HUES64 (cell line): Measurements from ENCODE around the gene CERKL.

Source experiments
- H3K27ac ChIP-seq: 2 replicates; pipeline ENCODE4 v1.7.0; 2013; ENCODE audit warnings: low read depth, low read length, inconsistent platforms
- H3K27me3 ChIP-seq: 2 replicates; pipeline ENCODE4 v1.6.1; 2013; ENCODE audit warnings: mild to moderate bottlenecking, low read length; ENCODE audit not compliant: insufficient read depth
- H3K36me3 ChIP-seq: 2 replicates; pipeline ENCODE4 v1.6.1; 2013; ENCODE audit warnings: mild to moderate bottlenecking, low read length; ENCODE audit not compliant: insufficient read depth
- H3K4me1 ChIP-seq: 2 replicates; pipeline ENCODE4 v1.6.1; 2013; ENCODE audit warnings: mild to moderate bottlenecking, low read length, moderate library complexity; ENCODE audit not compliant: insufficient read depth
- H3K4me3 ChIP-seq: 2 replicates; pipeline ENCODE4 v1.5.1; 2013; ENCODE audit warnings: mild to moderate bottlenecking, low read length, moderate library complexity
- H3K9ac ChIP-seq: 2 replicates; pipeline ENCODE4 v1.6.1; 2013; ENCODE audit warnings: mild to moderate bottlenecking, low read depth, low read length
- H3K9me3 ChIP-seq: 2 replicates; pipeline ENCODE4 v1.6.1; 2013; ENCODE audit warnings: low read depth, low read length; ENCODE audit not compliant: insufficient read depth
- WGBS: fragments of 150-250, 120-280 bp; methylation state at CpG from one replicate; pipeline ENCODE4 v1.1.7; 2013; ENCODE audit warnings: missing lambda C conversion rate; 5-methylcytosine and 5-hydroxymethylcytosine counted together

Gene CERKL

GRCh38 chr2:181648478-181649155 is 8.3 kb downstream of the CERKL start:
- Histone ChIP-seq H3K36me3 (no peaks in the 10 kb centered on the region), H3K9ac (no peak overlapping the region), H3K27me3 (peaks cover 34% of the 10 kb centered on the region), H3K4me1 (no peaks in the 10 kb centered on the region), H3K9me3 (no peaks in the 10 kb centered on the region), H3K4me3 (no peak overlapping the region), H3K27ac (no peak overlapping the region)
- WGBS = 100% methylated on average over 1 of the region's 2 CpGs

GRCh38 chr2:181646415-181646987 is 10.4 kb downstream of the CERKL start:
- 75% methylated on average over 1 of the region's 1 CpG for WGBS
- H3K27ac ChIP-seq = no peak overlapping the region
- no peaks in the 10 kb centered on the region for H3K9me3 ChIP-seq
- H3K27me3 ChIP-seq = peaks cover 15% of the 10 kb centered on the region
- H3K4me3 ChIP-seq = no peak overlapping the region
- H3K4me1 ChIP-seq = no peaks in the 10 kb centered on the region
- no peak overlapping the region for H3K9ac ChIP-seq
- H3K36me3 ChIP-seq = no peaks in the 10 kb centered on the region

- no peaks in the 10 kb centered on the region for H3K4me1 ChIP-seq
- H3K27me3 ChIP-seq = 0 out of 2 replicates have a peak, but pooled peaks cover 3% of the 10 kb centered on the region
- WGBS = 83% methylated on average over 1 of the region's 1 CpG
- no peaks in the 10 kb centered on the region for H3K36me3 ChIP-seq
- no peak overlapping the region for H3K9ac ChIP-seq
- H3K27ac ChIP-seq = no peak overlapping the region
- no peaks in the 10 kb centered on the region for H3K9me3 ChIP-seq
- no peak overlapping the region for H3K4me3 ChIP-seq
These were observed 13.8 kb downstream of the CERKL start for GRCh38 chr2:181643151-181643550.

- WGBS = 96% methylated on average over 3 of the region's 4 CpGs
- no peak overlapping the region for H3K27ac ChIP-seq
- H3K9ac ChIP-seq = no peak overlapping the region
- H3K27me3 ChIP-seq = no peaks in the 10 kb centered on the region
- H3K36me3 ChIP-seq = no peaks in the 10 kb centered on the region
- H3K4me1 ChIP-seq = no peaks in the 10 kb centered on the region
- no peak overlapping the region for H3K4me3 ChIP-seq
- no peaks in the 10 kb centered on the region for H3K9me3 ChIP-seq
These were observed 14.8 kb downstream of the CERKL start for GRCh38 chr2:181642086-181642485.

- Histone ChIP-seq H3K27me3 (no peaks in the 10 kb centered on the region), H3K4me1 (no peaks in the 10 kb centered on the region), H3K4me3 (no peak overlapping the region), H3K9ac (no peak overlapping the region), H3K9me3 (no peaks in the 10 kb centered on the region), H3K36me3 (no peaks in the 10 kb centered on the region), H3K27ac (no peak overlapping the region)
- WGBS = 0% methylated on average over 1 of the region's 1 CpG
These were observed 17.2 kb downstream of the CERKL start for GRCh38 chr2:181639686-181640085.

GRCh38 chr2:181632733-181633401 is 24.0 kb downstream of the CERKL start:
- H3K9me3 ChIP-seq = no peaks in the 10 kb centered on the region
- H3K27me3 ChIP-seq = 0 out of 2 replicates have a peak, but pooled peaks cover 3% of the 10 kb centered on the region
- H3K4me3 ChIP-seq = no peak overlapping the region
- H3K27ac ChIP-seq = no peak overlapping the region
- no peak overlapping the region for H3K9ac ChIP-seq
- WGBS = 95% methylated on average over 4 of the region's 4 CpGs
- no peaks in the 10 kb centered on the region for H3K36me3 ChIP-seq
- H3K4me1 ChIP-seq = no peaks in the 10 kb centered on the region

GRCh38 chr2:181628590-181629585 is 28.0 kb downstream of the CERKL start:
- H3K36me3 ChIP-seq = no peaks in the 10 kb centered on the region
- H3K27ac ChIP-seq = no peak overlapping the region
- H3K4me3 ChIP-seq = no peak overlapping the region
- H3K9me3 ChIP-seq = no peaks in the 10 kb centered on the region
- no peaks in the 10 kb centered on the region for H3K4me1 ChIP-seq
- WGBS = 100% methylated on average over 1 of the region's 3 CpGs
- 0 out of 2 replicates have a peak, but pooled peaks cover 3% of the 10 kb centered on the region for H3K27me3 ChIP-seq
- H3K9ac ChIP-seq = no peak overlapping the region

- 94% methylated on average over 2 of the region's 3 CpGs for WGBS
- H3K27me3 ChIP-seq = 0 out of 2 replicates have a peak, but pooled peaks cover 3% of the 10 kb centered on the region
- no peaks in the 10 kb centered on the region for H3K4me1 ChIP-seq
These were observed 29.4 kb downstream of the CERKL start for GRCh38 chr2:181627545-181627944.

GRCh38 chr2:181626671-181627070 is 30.2 kb downstream of the CERKL start:
- no peaks in the 10 kb centered on the region for H3K9me3 ChIP-seq
- no peaks in the 10 kb centered on the region for H3K36me3 ChIP-seq
- H3K4me1 ChIP-seq = no peaks in the 10 kb centered on the region
- H3K27ac ChIP-seq = no peak overlapping the region
- 0 out of 2 replicates have a peak, but pooled peaks cover 3% of the 10 kb centered on the region for H3K27me3 ChIP-seq
- H3K9ac ChIP-seq = no peak overlapping the region
- no peak overlapping the region for H3K4me3 ChIP-seq

More at GRCh38 chr2:181627545-181627944, 29.4 kb downstream of the CERKL start:
- no peaks in the 10 kb centered on the region for H3K9me3 ChIP-seq
- no peaks in the 10 kb centered on the region for H3K36me3 ChIP-seq
- no peak overlapping the region for H3K4me3 ChIP-seq
- no peak overlapping the region for H3K9ac ChIP-seq
- H3K27ac ChIP-seq = no peak overlapping the region

- Histone ChIP-seq H3K9ac (no peak overlapping the region), H3K27ac (no peak overlapping the region), H3K4me3 (no peak overlapping the region), H3K9me3 (no peaks in the 10 kb centered on the region), H3K36me3 (no peaks in the 10 kb centered on the region), H3K27me3 (0 out of 2 replicates have a peak, but pooled peaks cover 2% of the 10 kb centered on the region), H3K4me1 (no peaks in the 10 kb centered on the region)
These were observed 33.7 kb downstream of the CERKL start for GRCh38 chr2:181623159-181623558.
